Hepatocyte (in vitro differentiated cells): ENCODE measurements around the gene ICAM1. TPM values are rescaled to one million over a fixed set of nuclear protein-coding genes. Genes with fewer than 3 reads are reported as not detected.

Experiments
- DNase-seq: peaks from one replicate; pipeline ENCODE4 v3.0.0-alpha.2; 2016; ENCODE audit warnings: low spot score
- H2AFZ ChIP-seq: fragments of 200-600 bp; sonication (generic); 2 replicates; pipeline ENCODE4 v1.6.0; 2016; ENCODE audit warnings: antibody characterized with exemption, mild to moderate bottlenecking
- H3K27ac ChIP-seq: fragments of 200-600 bp; sonication (generic); 2 replicates; pipeline ENCODE4 v1.5.1; 2016; ENCODE audit warnings: mild to moderate bottlenecking
- H3K27me3 ChIP-seq: fragments of 200-600 bp; sonication (generic); 2 replicates; pipeline ENCODE4 v1.6.1; 2016
- H3K36me3 ChIP-seq: fragments of 200-600 bp; sonication (generic); replicated peaks from 2 replicates; pipeline ENCODE4 v1.5.1; 2016; ENCODE audit warnings: low read depth; ENCODE audit not compliant: insufficient read depth
- H3K4me1 ChIP-seq: fragments of 200-600 bp; sonication (generic); 2 replicates; pipeline ENCODE4 v1.5.1; 2016; ENCODE audit warnings: mild to moderate bottlenecking, moderate library complexity; ENCODE audit not compliant: insufficient read depth
- H3K4me2 ChIP-seq: fragments of 200-600 bp; sonication (generic); 2 replicates; pipeline ENCODE4 v1.6.0; 2016
- H3K4me3 ChIP-seq: fragments of 200-600 bp; sonication (generic); 2 replicates; pipeline ENCODE4 v1.5.1; 2016; ENCODE audit warnings: mild to moderate bottlenecking
- H3K79me2 ChIP-seq: fragments of 200-600 bp; sonication (generic); 2 replicates; pipeline ENCODE4 v1.6.0; 2017; ENCODE audit warnings: mild to moderate bottlenecking
- H3K9me2 ChIP-seq: fragments of 200-600 bp; sonication (generic); replicated peaks from 2 replicates; pipeline ENCODE4 v1.6.0; 2017; ENCODE audit warnings: mild to moderate bottlenecking; ENCODE audit not compliant: insufficient read depth
- H3K9me3 ChIP-seq: fragments of 200-600 bp; sonication (generic); 2 replicates; pipeline ENCODE4 v1.5.1; 2016; ENCODE audit warnings: low read depth, mild to moderate bottlenecking
- H4K20me1 ChIP-seq: fragments of 200-600 bp; sonication (generic); 2 replicates; pipeline ENCODE4 v1.6.0; 2016; ENCODE audit warnings: mild to moderate bottlenecking; ENCODE audit not compliant: insufficient read depth, poor library complexity, severe bottlenecking
- EZH2 ChIP-seq: fragments of 200-600 bp; sonication (generic); IDR thresholded peaks from 2 replicates; pipeline ENCODE4 v1.6.1; 2016; ENCODE audit warnings: antibody characterized with exemption, mild to moderate bottlenecking, borderline replicate concordance
- EZH2phosphoT487 ChIP-seq: fragments of 200-600 bp; sonication (generic); IDR thresholded peaks from one replicate; pipeline ENCODE4 v1.6.1; 2018; ENCODE audit warnings: antibody characterized with exemption, mild to moderate bottlenecking, low read depth, moderate library complexity; ENCODE audit not compliant: unreplicated experiment, severe bottlenecking
- WGBS: methylation state at CpG from one replicate; pipeline ENCODE4 v1.1.6; 2016; ENCODE audit warnings: low lambda C conversion rate; ENCODE audit errors: missing lambda C conversion rate; 5-methylcytosine and 5-hydroxymethylcytosine counted together
- polyA plus RNA-seq: library from polyadenylated mRNA; unstranded; fragments of >200 nt; fragmentation: Nextera tagmentation; extraction: Ambion mirVana; gene quantifications from 2 replicates; pipeline ENCODE4 v1.2.1, GENCODE V29; 2016
- total RNA-seq: library from RNA; depleted of rRNA; stranded (reverse); fragments of >200 nt; gene quantifications from 2 replicates; pipeline ENCODE4 v1.2.3, GENCODE V29; 2014
- TF ChIP-seq, protein P1 (sequence below): fragments of 200-600 bp; sonication (generic); IDR thresholded peaks from 2 replicates; pipeline ENCODE4 v1.5.1; 2016; ENCODE audit warnings: antibody characterized with exemption, mild to moderate bottlenecking; ENCODE audit not compliant: poor library complexity

ICAM1 gene, protein sequence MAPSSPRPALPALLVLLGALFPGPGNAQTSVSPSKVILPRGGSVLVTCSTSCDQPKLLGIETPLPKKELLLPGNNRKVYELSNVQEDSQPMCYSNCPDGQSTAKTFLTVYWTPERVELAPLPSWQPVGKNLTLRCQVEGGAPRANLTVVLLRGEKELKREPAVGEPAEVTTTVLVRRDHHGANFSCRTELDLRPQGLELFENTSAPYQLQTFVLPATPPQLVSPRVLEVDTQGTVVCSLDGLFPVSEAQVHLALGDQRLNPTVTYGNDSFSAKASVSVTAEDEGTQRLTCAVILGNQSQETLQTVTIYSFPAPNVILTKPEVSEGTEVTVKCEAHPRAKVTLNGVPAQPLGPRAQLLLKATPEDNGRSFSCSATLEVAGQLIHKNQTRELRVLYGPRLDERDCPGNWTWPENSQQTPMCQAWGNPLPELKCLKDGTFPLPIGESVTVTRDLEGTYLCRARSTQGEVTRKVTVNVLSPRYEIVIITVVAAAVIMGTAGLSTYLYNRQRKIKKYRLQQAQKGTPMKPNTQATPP
- total RNA-seq (19.9 and 25.6 TPM in 2 replicates), polyA plus RNA-seq (19.6 and 25.2 TPM in 2 replicates)

DNA sequence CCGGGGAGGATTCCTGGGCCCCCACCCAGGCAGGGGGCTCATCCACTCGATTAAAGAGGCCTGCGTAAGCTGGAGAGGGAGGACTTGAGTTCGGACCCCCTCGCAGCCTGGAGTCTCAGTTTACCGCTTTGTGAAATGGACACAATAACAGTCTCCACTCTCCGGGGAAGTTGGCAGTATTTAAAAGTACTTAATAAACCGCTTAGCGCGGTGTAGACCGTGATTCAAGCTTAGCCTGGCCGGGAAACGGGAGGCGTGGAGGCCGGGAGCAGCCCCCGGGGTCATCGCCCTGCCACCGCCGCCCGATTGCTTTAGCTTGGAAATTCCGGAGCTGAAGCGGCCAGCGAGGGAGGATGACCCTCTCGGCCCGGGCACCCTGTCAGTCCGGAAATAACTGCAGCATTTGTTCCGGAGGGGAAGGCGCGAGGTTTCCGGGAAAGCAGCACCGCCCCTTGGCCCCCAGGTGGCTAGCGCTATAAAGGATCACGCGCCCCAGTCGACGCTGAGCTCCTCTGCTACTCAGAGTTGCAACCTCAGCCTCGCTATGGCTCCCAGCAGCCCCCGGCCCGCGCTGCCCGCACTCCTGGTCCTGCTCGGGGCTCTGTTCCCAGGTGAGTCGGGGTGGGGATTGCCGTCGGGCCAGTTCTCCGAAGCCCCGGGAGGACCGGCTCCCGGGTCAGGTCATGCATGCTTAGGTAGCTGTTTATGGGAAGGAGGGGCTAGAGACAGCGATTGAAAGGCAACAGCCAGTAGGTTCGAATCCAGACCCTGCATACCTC lies at the start of gene ICAM1:
TSS of gene ICAM1 (plus strand) at position 505 of the 779 bp plus-strand sequence. CDS start at position 545, 40 bp downstream.
- no peaks in the 10 kb centered on the region for H3K36me3 ChIP-seq
- no peaks in the 10 kb centered on the region for H3K9me3 ChIP-seq
- peak within 1 kb of the TSS; percentile 73 for H3K27ac ChIP-seq
- TF ChIP-seq EZH2 (no peak), EZH2phosphoT487 (no peak)
- TF ChIP-seq, protein P1, sequence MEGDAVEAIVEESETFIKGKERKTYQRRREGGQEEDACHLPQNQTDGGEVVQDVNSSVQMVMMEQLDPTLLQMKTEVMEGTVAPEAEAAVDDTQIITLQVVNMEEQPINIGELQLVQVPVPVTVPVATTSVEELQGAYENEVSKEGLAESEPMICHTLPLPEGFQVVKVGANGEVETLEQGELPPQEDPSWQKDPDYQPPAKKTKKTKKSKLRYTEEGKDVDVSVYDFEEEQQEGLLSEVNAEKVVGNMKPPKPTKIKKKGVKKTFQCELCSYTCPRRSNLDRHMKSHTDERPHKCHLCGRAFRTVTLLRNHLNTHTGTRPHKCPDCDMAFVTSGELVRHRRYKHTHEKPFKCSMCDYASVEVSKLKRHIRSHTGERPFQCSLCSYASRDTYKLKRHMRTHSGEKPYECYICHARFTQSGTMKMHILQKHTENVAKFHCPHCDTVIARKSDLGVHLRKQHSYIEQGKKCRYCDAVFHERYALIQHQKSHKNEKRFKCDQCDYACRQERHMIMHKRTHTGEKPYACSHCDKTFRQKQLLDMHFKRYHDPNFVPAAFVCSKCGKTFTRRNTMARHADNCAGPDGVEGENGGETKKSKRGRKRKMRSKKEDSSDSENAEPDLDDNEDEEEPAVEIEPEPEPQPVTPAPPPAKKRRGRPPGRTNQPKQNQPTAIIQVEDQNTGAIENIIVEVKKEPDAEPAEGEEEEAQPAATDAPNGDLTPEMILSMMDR = no peak
- peak within 1 kb of the TSS; percentile 93 for H3K4me2 ChIP-seq
- H3K9me2 ChIP-seq = no peaks in the 10 kb centered on the region
- peaks cover 11% of the 10 kb centered on the region for H3K4me1 ChIP-seq
- H2AFZ ChIP-seq = peak within 1 kb of the TSS; percentile 71
- no peaks in the 10 kb centered on the region for H4K20me1 ChIP-seq
- no peaks in the 10 kb centered on the region for H3K79me2 ChIP-seq
- peaks cover 22% of the 10 kb centered on the region for H3K27me3 ChIP-seq
- peak within 1 kb of the TSS; percentile 13 for H3K4me3 ChIP-seq
- peak; percentile 84 for DNase-seq
- WGBS = 9% methylated on average over 51 of the region's 51 CpGs

DNA sequence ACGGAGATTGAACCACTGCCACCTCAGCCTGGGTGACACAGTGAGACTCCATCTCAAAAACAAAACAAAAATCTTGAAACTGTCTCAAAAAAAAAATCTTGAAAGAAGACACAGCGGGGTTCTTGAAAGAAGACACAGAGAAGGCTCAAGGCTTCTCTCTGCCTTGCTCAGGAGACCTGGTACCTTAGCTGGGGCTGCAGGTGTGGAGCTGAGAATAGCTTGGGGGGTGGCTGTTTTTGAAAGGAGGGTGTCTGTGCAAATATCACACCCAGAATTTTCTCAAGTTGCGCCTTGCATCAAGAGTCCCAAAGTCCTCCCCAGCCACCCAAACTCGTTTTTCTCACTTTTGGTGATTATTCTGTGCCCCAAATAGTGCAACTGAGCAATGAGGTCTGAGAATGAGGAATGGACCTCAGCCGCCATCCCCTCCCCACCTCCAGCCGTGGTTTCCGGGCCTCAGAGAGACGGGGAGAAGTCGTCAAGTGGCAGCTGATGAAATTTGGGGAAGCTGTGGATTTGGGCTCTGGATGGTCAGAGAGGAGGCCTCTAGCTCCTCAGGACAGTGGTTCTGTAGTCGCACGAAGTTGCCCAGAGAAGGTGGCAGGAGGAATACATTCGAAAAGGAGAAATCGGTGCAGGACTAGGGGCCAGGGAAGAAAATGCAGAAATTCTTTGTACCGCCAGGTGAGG lies 48.6 kb upstream of the ICAM1 start:
- Histone ChIP-seq H3K27ac (no peak overlapping the region), H3K9me3 (no peaks in the 10 kb centered on the region)

DNA sequence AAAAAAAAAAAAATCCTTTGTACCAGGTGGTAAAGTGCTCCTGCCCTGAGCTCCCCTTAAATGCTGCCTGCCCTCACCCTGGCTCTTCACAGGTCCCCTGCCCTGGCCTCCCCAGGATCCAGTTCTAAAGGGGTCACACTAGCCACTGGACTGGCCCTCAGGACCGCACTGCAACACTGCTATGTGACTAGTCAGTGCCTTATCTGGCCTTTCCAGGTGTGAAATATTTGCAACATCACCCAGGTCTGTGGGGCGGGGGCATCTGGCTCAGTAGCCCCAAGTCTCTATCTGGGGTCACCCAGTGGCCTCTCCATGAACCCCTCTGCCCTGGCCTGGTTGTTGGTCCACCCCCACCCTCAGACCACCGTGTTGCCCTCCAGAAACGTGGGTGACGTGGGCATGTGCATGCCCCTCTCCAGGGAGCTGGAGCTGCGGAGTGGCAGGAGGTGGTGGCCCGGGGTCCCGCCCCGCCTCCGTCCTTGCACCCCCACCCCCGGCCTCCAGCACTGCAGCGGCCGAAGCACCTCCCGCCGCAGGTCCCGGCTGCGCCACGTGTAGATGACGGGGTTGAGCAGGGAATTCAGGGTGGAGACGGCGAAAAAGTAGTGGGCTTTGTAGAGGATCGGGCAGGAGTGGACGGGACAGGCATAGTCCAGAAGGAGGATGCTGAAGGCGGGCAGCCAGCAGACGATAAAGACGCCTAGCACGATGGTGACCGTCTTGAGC lies 47.3 kb upstream of the ICAM1 start:
- TF ChIP-seq EZH2 = no peak
- TF ChIP-seq, protein P1 = no peak
- Histone ChIP-seq H3K4me1 (peaks cover 10% of the 10 kb centered on the region), H3K27ac (no peak overlapping the region), H3K27me3 (no peaks in the 10 kb centered on the region), H3K4me3 (no peak overlapping the region), H3K9me3 (no peaks in the 10 kb centered on the region), H2AFZ (no peak overlapping the region), H3K79me2 (peaks cover 48% of the 10 kb centered on the region), H3K36me3 (no peaks in the 10 kb centered on the region), H3K9me2 (no peaks in the 10 kb centered on the region), H3K4me2 (no peak overlapping the region), H4K20me1 (peaks cover 10% of the 10 kb centered on the region)
- no peak for DNase-seq
- 94% methylated on average over 24 of the region's 28 CpGs for WGBS

More for the DNA sequence above, 48.6 kb upstream of the ICAM1 start:
- Histone ChIP-seq H3K4me2 (no peak overlapping the region), H3K79me2 (peaks cover 37% of the 10 kb centered on the region), H4K20me1 (peaks cover 10% of the 10 kb centered on the region), H3K4me1 (peaks cover 5% of the 10 kb centered on the region), H3K27me3 (no peaks in the 10 kb centered on the region), H2AFZ (no peak overlapping the region), H3K9me2 (no peaks in the 10 kb centered on the region), H3K36me3 (no peaks in the 10 kb centered on the region), H3K4me3 (no peak overlapping the region)
- 95% methylated on average over 14 of the region's 14 CpGs for WGBS
- DNase-seq = no peak
- TF ChIP-seq, protein P1 = no peak
- TF ChIP-seq EZH2phosphoT487 (no peak), EZH2 (no peak)
